Esophagus mucosa (tissue), 1 donor: Measurements from ENCODE around the gene S100A14. TPM values are rescaled to one million over a fixed set of nuclear protein-coding genes. Genes with fewer than 3 reads are reported as not detected.
"Not testable (repeated sequence)": the region's sequence is repeated elsewhere in the genome, so short reads cannot be mapped to it uniquely, and the experiment has no call there.

Experiments
- ATAC-seq: fragments of 200-7000 bp; cut with Tn5 transposase; one replicate; pipeline ENCODE4 v1.9.1; 2020
- total RNA-seq: library from RNA; stranded (reverse); gene quantifications from one replicate; pipeline ENCODE4 v1.2.4, GENCODE V29; 2023
- donor health status: DM: yes; HTN: yes; CAD: no.

The S100A14 gene
- total RNA-seq, 1 donor from 2014 or later = 1,938 TPM

DNA sequence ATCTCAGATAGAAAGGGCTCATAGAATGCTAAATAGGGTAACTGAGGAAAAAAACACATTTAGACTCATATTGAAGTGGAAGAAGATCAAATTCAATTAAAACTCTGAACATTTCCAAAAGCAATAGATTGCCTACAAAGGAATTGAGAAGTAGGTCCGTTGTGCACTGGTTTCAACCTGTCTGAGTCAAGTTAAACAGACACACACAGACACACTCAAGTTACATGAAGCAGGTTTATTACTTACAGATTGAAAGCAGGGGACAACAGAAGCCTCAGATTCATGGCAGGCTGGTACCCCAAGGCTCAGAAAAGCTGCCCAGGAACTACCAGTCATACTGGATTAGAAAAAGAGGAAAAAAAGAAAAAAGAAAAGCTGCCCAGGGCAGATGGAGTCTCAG lies 29.8 kb downstream of the S100A14 start:
- no peak for ATAC-seq

DNA sequence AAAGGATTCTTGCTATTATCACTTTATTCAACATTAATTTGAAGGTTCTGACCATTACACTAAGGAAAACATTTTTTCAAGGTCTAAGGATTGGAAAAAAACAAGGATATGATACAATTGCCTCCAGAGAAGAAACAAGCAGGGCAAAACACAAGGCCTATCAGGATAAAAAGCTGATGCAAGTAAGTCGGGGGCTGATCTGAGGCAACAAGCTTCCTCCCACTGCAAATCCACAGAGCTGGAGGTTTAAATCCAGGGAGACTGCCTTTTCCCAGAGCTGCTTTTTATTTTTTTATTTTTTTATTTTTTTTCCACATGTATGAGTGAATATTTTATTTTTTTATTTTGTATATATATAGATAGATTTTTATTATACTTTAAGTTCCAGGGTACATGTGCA lies 31.1 kb downstream of the S100A14 start:
- ATAC-seq = no peak

DNA sequence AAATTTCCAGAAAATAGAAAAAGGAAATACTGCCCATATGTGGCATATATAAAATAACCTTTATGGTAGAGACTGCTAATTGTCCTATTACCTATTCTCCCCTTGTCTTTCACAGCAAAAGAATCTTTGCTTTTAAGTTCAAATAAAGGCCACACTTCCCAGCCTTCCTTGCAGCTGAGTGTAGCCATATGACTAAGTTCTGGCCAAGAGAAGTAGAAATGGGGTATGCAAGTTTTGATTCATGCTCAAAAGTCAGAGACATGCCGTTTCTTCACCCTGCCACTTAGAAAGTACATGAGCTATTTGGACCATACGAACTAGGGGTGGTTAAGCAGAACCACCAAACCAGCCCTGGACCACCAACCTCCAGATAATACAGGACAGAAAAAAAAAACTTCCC lies 32.1 kb downstream of the S100A14 start:
- no peak for ATAC-seq

DNA sequence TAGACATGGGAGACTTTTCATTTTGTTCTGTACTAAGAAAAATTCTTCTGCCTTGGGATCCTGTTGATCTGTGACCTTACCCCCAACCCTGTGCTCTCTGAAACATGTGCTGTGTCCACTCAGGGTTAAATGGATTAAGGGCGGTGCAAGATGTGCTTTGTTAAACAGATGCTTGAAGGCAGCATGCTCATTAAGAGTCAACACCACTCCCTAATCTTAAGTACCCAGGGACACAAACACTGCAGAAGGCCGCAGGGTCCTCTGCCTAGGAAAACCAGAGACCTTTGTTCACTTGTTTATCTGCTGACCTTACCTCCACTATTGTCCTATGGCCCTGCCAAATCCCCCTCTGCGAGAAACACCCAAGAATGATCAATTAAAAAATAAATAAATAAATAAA lies 32.6 kb downstream of the S100A14 start:
- ATAC-seq = not testable (repeated sequence)

DNA sequence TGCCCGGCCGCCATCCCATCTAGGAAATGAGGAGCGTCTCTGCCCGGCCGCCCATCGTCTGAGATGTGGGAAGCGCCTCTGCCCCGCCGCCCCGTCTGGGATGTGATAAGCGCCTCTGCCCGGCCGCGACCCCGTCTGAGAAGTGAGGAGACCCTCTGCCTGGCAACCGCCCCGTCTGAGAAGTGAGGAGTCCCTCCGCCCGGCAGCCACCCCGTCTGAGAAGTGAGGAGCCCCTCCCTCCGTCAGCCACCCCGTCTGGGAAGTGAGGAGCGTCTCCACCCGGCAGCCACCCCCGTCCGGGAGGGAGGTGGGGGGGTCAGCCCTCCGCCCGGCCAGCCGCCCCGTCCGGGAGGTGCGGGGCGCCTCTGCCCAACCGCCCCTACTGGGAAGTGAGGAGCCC lies 33.3 kb downstream of the S100A14 start:
- ATAC-seq = not testable (repeated sequence)

DNA sequence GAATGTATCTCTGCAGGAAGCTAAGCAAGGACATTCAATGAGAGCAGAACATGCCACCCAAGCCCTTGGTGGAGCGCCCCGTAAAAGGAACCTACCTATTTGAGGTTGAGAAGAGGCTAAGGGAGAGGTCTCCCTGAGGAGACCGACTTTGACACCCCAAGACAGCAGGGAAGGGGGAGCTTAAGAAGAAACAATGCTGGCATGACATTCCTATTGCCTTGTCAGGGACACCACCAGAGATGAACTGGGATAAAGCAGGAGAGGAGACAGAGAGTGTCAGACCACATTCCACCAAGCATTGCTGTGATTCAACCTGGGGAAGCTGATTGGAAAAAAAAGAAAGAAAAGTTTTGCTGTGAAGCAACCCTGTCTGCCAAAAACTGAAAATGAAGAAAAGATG lies 37.2 kb downstream of the S100A14 start:
- no peak for ATAC-seq

DNA sequence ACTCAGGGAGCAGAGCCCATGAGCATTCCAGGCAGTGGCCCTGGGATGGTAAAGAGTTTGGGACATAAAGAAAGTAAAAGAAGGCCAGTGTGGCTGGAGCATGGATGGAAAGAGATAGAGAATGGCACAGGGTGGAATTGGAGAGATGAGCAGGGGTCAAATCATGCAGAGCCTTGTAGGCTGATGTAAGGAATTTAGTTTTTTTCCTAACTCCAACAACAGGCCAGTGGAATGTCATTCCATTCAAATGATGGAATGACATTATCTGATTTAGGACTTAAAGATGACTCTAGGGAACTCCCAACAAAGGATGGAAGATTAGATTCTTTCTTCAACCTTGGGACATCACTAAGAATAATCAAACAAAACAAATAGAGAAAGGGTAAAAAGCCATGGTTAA lies 37.6 kb downstream of the S100A14 start:
- ATAC-seq = no peak

DNA sequence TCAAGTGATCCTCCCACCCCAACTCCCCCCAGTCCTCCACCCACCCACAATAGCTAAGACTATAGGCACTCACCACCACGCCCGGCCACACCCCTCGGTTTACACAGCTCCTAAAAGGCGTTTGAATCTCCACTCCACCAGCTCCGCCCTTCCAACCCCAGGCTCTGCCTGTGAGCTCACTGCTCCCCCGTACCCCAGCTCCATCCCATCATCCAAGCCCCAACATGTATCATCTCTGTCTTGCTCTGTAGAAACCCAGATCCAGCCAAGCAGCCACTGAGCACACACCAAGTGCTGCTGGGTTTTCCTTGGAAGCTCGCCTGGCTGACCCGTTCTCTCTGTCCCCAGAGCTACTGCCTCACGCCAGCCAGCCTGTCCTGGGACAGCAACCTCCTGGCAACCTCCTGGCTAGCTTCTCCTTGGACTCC lies 38.5 kb downstream of the S100A14 start:
- ATAC-seq = peak; percentile 90

DNA sequence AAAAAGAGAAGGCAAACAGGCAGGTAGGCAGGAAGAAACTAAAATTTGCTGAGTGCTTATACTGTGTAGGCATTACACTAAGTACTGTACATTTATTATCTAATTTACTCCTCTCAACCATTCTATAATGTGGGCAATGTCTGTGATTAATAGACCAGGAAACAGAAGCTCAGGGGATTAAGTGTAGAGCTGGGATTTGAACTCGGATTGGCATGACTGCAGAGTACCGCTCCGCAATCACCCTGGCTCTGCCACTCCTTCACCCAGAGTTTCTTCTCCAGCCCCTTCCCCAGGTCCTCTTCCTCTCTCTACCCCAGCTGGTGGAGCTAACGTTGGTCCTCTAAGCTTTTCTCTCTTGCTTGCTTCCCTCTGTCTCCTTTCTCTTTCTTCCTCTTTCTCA lies 39.0 kb downstream of the S100A14 start:
- ATAC-seq = peak; percentile 68

DNA sequence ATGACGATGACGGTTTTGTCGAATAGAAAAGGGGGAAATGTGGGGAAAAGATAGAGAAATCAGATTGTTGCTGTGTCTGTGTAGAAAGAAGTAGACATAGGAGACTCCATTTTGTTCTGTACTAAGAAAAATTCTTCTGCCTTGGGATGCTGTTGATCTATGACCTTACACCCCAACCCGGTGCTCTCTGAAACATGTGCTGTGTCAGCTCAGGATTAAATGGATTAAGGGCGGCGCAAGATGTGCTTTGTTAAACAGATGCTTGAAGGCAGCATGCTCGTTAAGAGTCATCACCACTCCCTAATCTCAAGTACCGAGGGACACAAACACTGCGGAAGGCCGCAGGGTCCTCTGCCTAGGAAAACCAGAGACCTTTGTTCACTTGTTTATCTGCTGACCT lies 40.6 kb downstream of the S100A14 start:
- not testable (repeated sequence) for ATAC-seq

DNA sequence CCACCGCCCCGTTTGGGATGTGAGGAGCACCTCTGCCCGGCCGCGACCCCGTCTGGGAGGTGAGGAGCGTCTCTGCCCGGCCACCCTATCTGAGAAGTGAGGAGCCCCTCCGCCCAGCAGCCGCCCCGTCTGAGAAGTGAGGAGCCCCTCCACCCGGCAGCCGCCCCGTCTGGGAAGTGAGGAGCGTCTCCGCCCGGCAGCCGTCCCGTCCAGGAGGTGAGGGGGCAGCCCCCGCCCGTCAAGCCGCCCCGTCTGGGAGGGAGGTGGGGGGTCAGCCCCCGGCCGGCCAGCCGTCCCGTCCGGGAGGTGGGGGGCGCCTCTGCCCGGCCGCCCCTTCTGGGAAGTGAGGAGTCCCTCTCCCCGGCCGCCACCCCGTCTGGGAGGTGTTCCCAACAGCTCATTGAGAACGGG lies 41.0 kb downstream of the S100A14 start:
- ATAC-seq = not testable (repeated sequence)

DNA sequence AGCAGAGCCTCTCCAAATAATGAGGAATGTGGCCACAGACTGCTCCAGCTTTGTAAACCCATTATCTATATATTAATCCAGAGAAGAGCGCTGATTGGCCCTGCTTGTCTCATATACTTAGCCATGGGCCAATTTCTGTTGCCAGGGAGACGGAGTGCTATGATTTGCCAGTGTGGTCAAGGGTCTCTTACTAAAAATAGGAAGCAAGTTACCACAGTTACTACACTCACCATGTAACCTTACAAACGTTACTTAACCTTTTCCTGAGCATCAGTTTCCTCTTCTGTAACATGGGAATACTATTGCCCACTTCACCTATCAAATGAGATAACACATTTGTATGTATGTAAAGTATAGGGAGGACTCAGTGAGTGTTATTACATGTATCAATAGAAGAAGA lies 42.8 kb downstream of the S100A14 start:
- ATAC-seq = no peak

DNA sequence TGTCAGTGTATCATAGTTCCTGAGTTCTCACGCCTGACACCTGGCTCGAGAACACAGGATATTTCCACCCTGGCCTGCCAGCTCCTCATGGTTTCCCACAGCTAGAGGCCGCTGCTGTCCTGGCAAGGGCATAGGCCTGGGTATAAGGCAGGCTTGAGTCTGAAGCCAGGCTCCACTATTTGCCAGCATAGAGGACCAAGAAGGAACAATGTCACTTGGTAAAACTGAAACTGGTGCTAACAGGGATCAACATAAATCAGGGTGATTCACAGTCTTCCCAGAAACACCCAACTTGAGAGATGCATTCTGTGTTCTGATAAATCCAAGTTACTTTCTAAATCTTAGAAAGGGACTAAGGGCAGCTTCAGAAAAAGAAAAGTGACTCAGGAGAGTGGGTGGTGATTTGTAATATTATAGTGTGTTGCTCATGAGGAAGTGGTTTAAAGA lies 43.5 kb downstream of the S100A14 start:
- peak; percentile 73 for ATAC-seq

DNA sequence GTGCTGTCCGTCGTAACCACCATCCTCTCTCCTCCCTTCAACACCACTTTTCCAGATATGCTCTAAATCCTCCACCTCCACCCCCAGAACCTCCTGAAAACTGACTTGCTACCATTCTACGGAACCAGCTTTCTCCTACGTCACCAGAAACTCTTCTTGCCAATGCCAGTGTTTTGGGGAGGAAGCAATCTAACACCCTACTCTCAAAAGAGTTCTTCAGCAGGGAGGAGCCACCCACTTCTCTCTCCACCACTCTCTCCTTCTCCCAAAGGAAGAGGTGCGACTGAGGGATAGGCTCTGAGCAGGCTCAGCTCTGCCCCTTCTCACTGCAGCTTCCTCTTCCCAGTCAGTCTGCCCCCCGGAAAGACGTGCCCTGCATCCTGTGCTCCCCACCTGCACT lies 44.4 kb downstream of the S100A14 start:
- ATAC-seq = no peak

DNA sequence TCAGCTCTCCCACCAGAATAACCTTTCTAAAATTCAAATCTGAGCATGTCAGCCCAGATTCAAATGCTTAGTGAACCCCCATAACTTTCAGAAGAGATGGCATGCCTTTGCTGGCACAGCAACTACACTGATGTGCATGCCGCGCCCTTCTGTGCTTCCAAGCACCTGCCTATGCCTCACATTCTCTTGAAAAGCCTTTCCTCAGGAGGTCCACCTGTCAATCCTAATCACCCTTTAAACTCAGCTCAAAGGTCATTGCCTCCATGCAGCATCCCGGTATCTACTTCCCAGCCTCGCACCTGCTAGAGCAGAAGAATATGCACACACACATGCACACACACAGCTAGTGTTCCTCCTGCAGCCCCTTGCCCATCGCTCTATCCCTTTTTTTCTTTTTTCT lies 45.3 kb downstream of the S100A14 start:
- ATAC-seq = no peak

DNA sequence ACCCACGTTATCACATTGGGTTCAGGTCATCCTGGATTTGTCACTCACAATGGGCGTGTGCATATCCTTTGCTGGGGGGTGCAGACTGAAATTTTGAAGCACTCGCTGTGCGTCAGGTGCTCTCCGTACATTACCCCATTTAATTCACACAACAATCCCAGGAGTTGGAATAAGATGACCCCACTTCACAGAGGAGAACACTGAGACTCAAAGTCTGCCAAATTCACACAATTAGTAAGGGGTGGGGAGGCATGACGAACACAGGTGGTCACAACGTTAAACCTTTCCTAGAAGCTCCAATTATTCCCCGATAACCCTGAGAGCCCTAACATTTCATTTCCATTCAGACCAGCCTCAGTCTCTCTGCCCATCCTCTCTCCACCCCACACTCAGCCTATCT lies 46.7 kb downstream of the S100A14 start:
- no peak for ATAC-seq

DNA sequence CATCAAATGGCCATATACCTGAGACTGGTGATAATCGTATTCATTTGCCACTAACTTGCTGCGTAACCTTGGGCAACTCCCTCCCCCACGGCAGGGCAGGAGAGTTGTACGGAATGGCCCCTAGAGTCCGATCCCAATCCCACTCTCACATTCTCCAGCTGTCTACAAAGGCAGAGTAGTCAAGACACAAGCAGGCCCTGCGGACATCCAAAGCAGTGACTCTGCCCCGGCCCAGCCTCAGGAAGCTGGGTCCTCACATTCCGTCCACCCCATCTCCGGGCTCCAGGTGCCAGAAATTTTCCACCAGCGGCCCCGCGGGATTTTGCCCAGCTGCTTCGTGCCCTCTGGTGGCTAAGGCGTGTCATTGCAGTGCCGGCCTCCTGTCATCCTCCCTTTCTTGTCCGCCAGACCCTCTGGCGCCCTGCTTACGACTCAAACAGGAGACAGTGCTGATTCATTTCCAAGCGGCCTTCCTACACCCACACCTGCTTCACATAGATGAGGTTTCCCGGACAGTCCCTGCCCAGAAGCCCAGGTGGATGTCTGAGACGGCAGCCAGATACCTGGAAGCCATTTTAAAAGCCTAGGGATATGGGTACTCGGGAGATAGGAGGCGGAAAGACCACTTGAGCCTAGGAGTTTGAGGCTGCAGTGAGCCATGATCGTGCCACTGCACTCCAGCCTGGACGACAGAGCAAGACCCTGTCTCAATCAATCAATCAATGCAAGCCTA lies 47.6 kb downstream of the S100A14 start:
- ATAC-seq = peak; percentile 23

DNA sequence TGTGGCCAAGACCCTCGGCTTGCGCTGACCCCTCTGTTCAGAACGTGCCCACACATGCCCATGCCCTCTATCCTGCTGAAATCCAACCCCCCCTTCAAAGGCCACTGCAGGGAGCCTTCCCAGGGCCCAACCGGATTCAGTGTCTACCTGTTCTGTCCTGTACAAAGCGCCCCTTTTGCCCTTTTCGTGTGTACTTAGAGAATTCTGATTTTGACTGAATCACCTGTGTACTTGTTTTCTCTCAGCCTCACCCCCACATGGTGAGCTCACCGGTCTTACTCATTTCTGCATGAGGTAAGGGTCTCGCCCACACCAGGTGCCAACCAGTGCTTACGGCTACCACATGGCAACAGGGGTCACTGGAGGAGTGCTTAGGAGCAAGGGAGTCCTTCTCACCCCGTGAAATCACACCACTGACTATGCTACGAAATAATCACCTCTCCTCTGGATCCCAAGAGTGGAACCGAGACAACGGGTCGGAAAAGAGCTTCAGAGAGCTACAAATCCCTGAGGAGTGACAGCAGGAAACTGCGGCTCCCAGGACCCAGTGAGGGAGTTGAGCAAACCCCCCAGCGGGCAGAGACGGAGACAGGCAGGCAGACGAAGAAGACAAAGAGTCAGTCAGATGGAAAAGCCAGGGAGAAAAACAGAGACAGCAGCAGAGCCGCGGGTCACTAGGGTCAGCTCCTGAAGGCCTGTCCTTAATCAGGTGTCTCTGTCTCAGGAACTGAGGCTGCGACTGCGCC lies 48.3 kb downstream of the S100A14 start:
- ATAC-seq = peak; percentile 51

DNA sequence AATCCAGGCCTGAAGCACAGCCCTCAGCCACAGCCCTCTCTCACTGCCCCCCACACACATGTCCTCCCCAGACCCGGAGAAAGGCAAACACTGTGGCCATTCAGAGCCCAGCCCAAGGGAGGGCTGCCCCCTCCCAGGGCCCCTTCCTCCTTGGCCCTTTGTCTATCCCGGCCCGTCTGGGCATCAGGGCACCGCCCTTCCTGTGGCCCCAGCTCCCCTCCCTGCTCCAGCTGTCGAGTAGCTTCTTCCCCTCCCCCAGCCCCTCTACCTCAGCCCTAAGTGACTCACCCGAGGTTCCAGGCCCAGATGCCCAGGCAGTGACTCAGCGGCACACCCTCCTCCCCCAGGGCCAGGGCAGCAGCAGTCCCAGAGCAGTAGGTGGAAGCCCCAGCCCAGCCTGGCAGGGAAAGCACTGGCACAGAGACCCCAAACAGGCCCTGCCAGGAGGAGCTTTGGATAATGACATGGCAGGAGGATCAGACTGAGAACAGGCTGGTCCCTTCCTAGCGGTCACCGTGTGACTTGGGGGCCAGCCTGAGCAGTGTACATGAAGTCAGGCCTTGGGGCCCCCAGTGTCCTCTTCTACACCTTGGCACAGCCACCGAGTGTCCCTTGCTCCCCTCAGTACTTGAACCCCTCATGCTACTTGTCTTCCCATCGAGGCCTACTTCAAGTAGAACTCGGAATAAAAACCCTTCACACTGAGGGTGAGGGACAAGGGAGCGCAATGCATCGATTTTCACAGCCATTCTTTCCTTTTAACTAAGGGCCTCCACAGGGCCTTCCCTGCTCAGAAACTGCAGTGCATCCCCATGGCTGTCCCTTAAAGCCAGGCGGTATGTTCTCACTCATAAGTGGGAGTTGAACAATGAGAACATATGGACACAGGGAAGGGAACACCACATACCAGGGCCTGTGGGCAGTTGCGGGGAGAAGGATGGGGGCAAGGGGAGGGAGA lies 49.4 kb downstream of the S100A14 start:
- ATAC-seq = peak; percentile 85

DNA sequence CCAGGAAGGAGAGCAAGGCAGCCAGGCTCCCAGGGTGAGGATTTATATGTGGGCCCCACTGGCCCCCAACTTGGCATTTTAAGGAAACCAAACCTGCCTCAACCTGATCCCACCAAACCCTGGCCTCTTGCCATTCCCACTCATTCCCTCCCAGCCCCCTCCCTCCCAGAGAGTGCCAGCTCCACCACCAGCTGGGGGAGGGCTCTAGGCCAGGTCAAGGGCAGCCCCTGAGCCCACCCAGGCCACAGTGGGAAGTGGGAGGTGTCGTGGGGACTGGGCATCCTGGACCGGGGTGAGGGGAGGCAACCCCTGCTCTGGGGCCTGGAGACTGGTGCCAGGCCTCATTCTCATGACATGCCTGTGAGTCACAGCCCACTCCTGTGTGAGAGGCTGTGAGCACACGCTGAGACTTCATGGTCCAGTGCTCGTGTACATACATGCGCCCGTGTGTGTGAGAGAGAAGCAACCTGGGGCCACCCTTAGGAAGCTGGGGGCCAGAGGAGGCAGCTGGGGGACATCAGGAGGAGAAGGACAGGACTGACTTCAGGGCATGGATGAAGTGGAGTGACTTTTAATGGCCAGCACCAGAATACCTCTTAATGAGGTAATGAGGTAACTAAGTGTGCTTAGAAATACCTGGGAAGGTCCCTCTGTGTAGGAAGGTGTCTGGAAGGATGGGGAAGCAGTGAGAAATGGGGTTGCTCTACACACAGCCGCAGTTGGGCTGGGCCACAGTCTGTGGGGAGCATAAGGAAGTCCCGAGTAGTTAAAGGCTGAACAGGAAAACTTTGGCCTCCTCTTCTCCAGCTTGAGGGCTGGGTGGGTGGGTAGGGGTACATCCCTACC lies 50.4 kb downstream of the S100A14 start, which contains the start of gene S100A2:
S100A2 (minus strand) TSS at position 316 of the 846 bp plus-strand sequence. CDS start 1,967 bp downstream, outside the sequence.
- ATAC-seq = peak; percentile 77
